Measurements from ENCODE around the gene GLRB.

GLRB gene

DNA sequence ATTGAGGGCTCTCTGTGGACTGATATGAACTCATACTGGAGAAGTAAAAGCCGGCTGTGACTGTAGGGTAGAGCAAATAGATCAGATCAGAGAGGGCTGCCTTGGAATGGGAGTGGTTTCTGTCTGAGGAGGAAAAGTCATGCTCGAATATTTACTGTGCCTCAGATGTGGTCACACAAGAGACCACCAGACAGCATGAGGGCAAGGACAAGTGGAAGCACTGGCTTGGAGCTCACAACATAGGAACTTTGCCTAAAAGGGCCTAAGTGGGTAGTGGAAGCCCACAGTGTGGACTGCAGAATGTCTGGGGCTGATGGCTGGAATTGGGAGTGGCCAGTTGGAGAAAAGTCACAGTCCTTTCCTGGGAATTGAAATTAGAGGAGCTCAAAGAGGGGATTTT is 19.8 kb downstream of the GLRB start:
- H3K4me3 ChIP-seq (ENCODE audit: low read depth, low read length), result no peak overlapping the region
- TF ChIP-seq, protein P1, sequence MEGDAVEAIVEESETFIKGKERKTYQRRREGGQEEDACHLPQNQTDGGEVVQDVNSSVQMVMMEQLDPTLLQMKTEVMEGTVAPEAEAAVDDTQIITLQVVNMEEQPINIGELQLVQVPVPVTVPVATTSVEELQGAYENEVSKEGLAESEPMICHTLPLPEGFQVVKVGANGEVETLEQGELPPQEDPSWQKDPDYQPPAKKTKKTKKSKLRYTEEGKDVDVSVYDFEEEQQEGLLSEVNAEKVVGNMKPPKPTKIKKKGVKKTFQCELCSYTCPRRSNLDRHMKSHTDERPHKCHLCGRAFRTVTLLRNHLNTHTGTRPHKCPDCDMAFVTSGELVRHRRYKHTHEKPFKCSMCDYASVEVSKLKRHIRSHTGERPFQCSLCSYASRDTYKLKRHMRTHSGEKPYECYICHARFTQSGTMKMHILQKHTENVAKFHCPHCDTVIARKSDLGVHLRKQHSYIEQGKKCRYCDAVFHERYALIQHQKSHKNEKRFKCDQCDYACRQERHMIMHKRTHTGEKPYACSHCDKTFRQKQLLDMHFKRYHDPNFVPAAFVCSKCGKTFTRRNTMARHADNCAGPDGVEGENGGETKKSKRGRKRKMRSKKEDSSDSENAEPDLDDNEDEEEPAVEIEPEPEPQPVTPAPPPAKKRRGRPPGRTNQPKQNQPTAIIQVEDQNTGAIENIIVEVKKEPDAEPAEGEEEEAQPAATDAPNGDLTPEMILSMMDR (IDR thresholded peaks at IDR 0.05; ENCODE audit: borderline replicate concordance, insufficient read depth, low read depth, low read length), result no peak

DNA sequence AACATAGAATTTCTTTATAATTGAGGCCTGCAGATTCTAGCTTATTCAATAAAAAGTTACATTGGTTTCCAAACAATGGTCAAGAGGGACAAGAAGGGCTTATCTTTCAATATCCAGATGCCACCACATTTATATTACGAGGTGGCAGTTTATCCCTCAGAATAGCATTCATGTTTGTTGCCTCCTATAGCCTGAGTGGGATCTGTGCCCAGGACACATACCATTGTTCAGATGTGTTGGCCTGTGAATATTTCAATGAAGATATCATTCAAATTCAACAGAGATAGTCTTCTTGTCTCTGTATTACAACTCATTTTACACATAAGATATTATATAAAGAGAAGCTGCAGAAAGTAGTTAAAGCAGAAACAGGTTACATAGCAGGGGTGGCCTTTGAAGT is 20.5 kb downstream of the GLRB start:
- no peak overlapping the region for H3K4me3 ChIP-seq (ENCODE audit: low read depth, low read length)

DNA sequence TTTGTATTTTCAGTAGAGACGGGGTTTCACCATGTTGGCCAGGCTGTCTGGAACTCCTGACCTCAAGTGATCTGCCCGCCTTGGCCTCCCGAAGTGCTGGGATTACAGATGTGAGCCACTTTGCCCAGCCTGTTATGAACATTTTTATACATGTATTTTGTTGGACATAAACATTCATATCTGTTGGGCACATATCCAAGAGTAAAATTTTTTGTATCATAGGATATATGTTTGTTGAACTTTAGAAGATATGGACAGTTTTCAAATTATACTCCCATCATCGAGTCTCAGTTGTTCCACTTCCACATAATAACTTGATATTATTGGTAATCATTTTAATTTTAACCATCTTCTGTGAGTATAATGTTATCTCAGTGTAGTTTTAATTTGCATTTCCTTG is 23.6 kb downstream of the GLRB start:
- H3K4me3 ChIP-seq (ENCODE audit: low read depth, low read length), result no peak overlapping the region
- TF ChIP-seq, protein P1 (IDR thresholded peaks at IDR 0.05; ENCODE audit: borderline replicate concordance, insufficient read depth, low read depth, low read length), result no peak

More for the DNA sequence above, 20.5 kb downstream of the GLRB start:
- TF ChIP-seq, protein P1 (IDR thresholded peaks at IDR 0.05; ENCODE audit: borderline replicate concordance, insufficient read depth, low read depth, low read length), result no peak

DNA sequence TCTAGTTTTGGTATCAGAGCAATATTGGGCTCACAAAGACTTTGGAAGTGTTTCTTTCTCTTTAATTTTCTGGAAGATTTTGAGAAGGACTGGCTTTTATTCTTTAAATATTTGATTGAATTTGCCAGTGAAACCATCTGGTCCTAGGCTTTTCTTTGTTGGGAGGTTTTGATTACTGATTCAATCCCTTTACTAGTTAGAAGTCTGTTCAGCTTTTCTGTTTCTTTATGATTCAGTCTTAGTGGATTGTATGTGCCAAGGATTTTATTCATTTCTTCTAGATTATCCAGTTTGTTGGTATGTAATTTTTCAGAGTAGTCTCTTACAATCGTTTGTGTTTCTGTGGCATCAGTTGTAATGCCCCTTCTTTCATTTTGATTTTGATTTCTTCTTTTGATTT is 28.6 kb downstream of the GLRB start:
- no peak overlapping the region for H3K4me3 ChIP-seq (ENCODE audit: low read depth, low read length)
- TF ChIP-seq, protein P1 (IDR thresholded peaks at IDR 0.05; ENCODE audit: borderline replicate concordance, insufficient read depth, low read depth, low read length), result no peak

DNA sequence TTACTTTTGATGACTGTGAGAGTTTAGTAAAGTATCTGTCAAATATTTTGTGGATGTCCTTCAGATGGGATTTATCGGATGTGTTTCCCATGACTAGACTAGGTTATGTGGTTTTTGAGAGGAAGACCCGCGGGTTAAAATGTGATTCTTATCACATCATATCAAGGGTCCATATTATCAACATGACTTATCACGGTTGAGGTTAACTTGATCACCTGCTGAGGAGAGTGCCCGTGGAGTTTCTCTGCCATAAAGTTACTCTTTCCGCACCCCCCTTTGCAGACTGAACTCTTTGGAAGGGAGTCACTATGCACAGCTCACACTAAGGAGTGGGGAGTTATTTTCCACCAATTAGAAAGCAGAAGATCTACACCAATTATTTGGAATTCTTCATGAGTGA is 38.7 kb downstream of the GLRB start:
- no peak overlapping the region for H3K4me3 ChIP-seq (ENCODE audit: low read depth, low read length)
- TF ChIP-seq, protein P1 (IDR thresholded peaks at IDR 0.05; ENCODE audit: borderline replicate concordance, insufficient read depth, low read depth, low read length), result no peak

DNA sequence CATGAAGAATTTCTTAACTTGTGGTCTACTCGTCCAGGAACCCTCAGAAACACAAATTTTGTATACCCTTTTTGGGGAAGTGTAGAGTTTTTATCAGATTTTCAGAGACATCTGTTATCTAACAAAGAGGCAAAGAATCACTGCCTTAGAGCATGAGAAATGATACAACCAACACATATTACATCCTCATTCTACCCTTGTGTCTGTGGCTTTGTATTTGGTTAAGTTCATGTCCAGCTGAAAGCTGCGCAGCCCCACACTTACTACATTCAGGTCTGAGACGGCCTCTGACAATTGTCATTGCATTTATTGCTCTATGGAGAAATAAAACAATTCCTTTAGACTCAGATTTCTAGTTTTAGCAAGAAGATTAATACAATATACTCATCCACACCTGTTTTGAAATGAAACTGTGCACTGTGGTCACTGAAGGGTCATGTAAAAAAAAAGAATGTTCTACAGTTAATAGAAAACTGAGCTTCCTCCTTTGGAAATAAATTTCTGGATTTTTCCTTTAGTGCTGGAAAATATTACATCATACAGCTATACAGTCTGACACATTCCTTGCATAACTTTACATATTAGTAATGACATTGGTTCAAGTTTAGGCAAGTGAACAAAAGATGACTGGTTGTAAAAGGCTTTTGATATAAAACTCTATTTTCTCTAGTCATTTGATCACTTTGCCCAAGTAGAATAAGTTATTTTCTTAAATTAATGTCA is 39.8 kb downstream of the GLRB start:
- TF ChIP-seq, protein P1 (IDR thresholded peaks at IDR 0.05; ENCODE audit: borderline replicate concordance, insufficient read depth, low read depth, low read length), result no peak
- H3K4me3 ChIP-seq (ENCODE audit: low read depth, low read length), result no peak overlapping the region

DNA sequence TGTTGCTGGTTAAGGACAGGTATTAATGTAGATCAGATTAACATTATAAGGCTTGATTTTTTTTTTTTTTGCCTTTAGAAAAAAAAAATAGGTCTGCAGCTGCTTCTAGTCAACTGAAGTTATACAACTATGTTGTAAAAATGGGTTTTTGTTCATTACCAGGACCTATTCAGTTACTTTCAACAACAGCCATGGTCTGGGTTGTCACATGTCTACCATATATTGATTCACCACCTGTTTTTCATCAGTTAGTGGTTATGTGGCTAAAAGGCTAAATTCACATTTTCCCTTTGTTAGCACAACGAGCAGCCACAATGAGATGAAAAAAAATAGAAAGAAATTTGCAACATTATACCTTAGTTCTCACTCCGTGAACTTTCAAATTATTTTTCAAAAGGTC is 45.5 kb downstream of the GLRB start:
- no peak overlapping the region for H3K4me3 ChIP-seq (ENCODE audit: low read depth, low read length)
- TF ChIP-seq, protein P1 (IDR thresholded peaks at IDR 0.05; ENCODE audit: borderline replicate concordance, insufficient read depth, low read depth, low read length), result no peak
